IPS-15b (cell line): ENCODE data around the gene KDELR1.

Experiments
- H3K27me3 ChIP-seq: one replicate; pipeline ENCODE4 v1.6.1; 2013; ENCODE audit warnings: low read length; ENCODE audit not compliant: control insufficient read depth, insufficient read depth
- H3K36me3 ChIP-seq: one replicate; pipeline ENCODE4 v1.6.1; 2013; ENCODE audit warnings: low read length; ENCODE audit not compliant: control insufficient read depth, insufficient read depth
- H3K4me1 ChIP-seq: one replicate; pipeline ENCODE4 v1.6.1; 2013; ENCODE audit warnings: mild to moderate bottlenecking, low read length; ENCODE audit not compliant: control insufficient read depth, insufficient read depth
- H3K4me3 ChIP-seq: one replicate; pipeline ENCODE4 v1.5.1; 2013; ENCODE audit warnings: low read depth, low read length
- H3K9ac ChIP-seq: one replicate; pipeline ENCODE4 v1.6.1; 2013; ENCODE audit warnings: low read depth, mild to moderate bottlenecking, low read length
- H3K9me3 ChIP-seq: one replicate; pipeline ENCODE4 v1.6.1; 2013; ENCODE audit warnings: mild to moderate bottlenecking, low read length; ENCODE audit not compliant: control insufficient read depth, insufficient read depth

The KDELR1 gene

GRCh38 chr19:48348737-48349136 lies 42.6 kb downstream of the KDELR1 start:
- no peak overlapping the region for H3K9ac ChIP-seq
- no peaks in the 10 kb centered on the region for H3K4me1 ChIP-seq
- H3K27me3 ChIP-seq = no peaks in the 10 kb centered on the region
- H3K4me3 ChIP-seq = no peak overlapping the region
- H3K36me3 ChIP-seq = no peaks in the 10 kb centered on the region
- H3K9me3 ChIP-seq = no peaks in the 10 kb centered on the region

DNA sequence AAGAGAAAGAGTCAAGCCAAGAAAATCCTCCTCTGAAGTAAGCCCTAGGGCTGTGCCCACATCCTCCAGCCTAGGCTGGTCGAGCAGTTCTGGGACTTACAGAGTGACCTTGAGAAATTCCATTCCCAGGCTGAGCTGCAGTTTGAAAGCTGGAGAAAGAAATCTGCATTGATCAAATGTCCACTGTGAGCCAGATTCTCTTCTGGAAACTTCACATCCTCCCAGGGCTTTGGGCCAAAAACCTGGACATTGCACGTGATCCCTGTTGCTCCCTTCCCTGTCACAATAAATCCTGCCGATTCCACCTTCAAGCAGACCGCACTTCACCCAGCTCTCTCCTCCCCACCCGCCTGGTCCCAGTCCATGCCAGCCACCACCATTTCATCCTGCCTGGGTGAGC lies 43.3 kb downstream of the KDELR1 start:
- Histone ChIP-seq H3K4me3 (no peak overlapping the region), H3K4me1 (no peaks in the 10 kb centered on the region), H3K9ac (no peak overlapping the region), H3K9me3 (no peaks in the 10 kb centered on the region), H3K36me3 (no peaks in the 10 kb centered on the region), H3K27me3 (no peaks in the 10 kb centered on the region)

- Histone ChIP-seq H3K4me3 (no peak overlapping the region), H3K36me3 (no peaks in the 10 kb centered on the region), H3K27me3 (no peaks in the 10 kb centered on the region), H3K9ac (no peak overlapping the region), H3K9me3 (no peaks in the 10 kb centered on the region), H3K4me1 (no peaks in the 10 kb centered on the region)
Measured at GRCh38 chr19:48346191-48346590, 45.2 kb downstream of the KDELR1 start.

DNA sequence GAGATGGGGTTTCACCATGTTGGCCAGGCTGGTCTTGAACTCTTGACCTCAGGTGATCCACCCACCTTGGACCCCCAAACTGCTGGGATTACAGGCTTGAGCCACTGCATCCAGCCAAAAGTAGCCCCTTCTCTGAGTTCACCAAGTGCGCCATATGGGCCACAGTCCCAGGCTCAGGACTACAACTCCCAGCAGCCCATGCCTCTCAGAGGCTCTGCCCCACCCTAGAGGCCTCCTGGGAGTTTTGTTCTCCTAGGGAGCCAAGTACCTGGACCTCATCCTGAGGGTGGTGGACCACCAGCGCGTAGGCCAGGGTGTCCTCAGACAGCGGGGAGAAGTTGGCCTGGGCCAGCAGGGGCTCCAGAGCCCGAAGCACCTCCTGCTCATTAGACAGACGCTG lies 46.5 kb downstream of the KDELR1 start:
- Histone ChIP-seq H3K9me3 (no peaks in the 10 kb centered on the region), H3K9ac (no peak overlapping the region), H3K27me3 (no peaks in the 10 kb centered on the region), H3K4me3 (no peak overlapping the region), H3K4me1 (no peaks in the 10 kb centered on the region), H3K36me3 (no peaks in the 10 kb centered on the region)

- H3K36me3 ChIP-seq = no peaks in the 10 kb centered on the region
- no peak overlapping the region for H3K4me3 ChIP-seq
- no peaks in the 10 kb centered on the region for H3K4me1 ChIP-seq
- H3K9ac ChIP-seq = no peak overlapping the region
- H3K9me3 ChIP-seq = no peaks in the 10 kb centered on the region
- no peaks in the 10 kb centered on the region for H3K27me3 ChIP-seq
Measured at GRCh38 chr19:48342841-48343540, 48.4 kb downstream of the KDELR1 start.

DNA sequence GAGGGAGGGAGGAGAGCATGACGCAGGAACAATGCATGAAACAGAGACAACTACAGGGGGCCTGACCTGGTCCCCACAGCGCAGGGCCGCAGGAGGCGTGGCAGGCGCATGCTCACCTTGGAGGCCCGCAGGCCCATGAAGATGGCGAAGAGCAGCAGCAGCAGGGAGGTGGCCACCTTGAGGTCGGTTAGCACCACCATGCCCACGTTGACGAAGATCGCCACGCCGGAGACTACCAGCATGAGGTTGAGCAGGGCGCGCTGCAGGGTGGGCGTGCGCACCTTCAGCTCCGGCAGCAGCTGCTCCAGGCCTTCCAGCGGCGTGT lies 49.0 kb downstream of the KDELR1 start:
- Histone ChIP-seq H3K9me3 (no peaks in the 10 kb centered on the region), H3K4me3 (no peak overlapping the region), H3K36me3 (no peaks in the 10 kb centered on the region), H3K27me3 (no peaks in the 10 kb centered on the region), H3K4me1 (no peaks in the 10 kb centered on the region), H3K9ac (no peak overlapping the region)

DNA sequence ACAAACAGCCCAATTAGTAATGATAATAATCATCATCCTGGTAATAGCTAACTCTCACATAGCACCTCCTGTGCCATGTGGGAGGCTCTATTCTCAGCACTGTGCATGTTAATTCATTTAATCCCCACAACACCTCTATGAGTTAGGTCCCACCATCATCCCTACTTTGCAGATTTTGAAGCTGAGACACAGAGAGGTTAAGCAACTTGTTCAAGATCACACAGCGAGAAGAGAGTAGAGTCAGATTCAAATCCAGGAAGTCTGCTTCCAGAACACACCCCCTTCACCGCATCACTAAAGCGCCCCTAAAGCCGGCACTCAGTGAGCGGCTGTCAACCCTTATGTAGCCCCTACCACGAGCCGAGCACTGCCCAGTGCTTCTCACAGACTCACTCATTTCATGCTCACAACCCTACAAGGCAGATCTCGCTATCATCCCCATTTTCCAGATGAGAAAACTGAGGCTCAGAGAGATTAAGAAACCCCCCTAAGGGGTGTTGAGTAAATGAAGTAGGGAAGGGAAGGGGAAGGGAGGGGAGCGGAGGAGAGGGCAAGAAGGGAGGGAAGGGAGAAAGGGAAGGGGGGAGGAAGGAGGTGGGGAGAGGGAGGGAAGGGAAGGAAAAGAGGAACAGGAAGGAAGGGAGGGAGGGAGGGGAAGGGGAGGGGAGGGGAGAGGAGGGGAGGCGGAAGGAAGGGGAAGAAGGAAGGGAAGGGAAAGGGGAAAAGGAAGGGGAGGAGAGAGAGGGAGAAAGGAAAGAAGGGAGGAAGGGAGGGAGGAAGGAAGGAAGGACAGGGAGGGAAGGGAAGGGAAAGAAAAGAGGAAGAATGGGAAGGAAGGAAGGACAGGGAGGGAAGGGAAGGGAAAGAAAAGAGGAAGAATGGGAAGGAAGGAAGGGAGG lies 49.6 kb downstream of the KDELR1 start:
- no peak overlapping the region for H3K4me3 ChIP-seq
- no peaks in the 10 kb centered on the region for H3K4me1 ChIP-seq
- H3K9ac ChIP-seq = no peak overlapping the region
- H3K9me3 ChIP-seq = no peaks in the 10 kb centered on the region
- no peaks in the 10 kb centered on the region for H3K27me3 ChIP-seq
- no peaks in the 10 kb centered on the region for H3K36me3 ChIP-seq

DNA sequence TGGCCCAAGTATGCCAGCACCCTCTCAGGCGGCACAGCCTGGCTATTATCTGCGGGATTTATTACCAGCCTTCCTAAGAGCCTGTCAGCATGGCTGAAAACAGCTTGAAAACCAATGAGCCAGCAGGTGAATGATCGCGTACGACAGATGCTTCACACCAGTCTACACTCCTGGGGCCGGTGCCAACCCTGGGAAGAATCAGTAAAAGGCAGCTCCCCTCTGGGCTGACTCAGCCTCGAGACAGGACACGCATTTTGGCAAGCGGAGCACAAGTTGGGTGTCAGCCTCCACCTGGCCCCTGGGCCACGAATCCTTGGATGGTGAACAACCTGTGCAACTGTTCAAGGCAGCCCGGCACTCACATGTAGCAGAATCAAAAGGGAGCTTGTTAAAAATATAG lies 50.4 kb downstream of the KDELR1 start:
- Histone ChIP-seq H3K36me3 (no peaks in the 10 kb centered on the region), H3K27me3 (no peaks in the 10 kb centered on the region), H3K4me1 (no peaks in the 10 kb centered on the region), H3K9ac (no peak overlapping the region), H3K9me3 (no peaks in the 10 kb centered on the region), H3K4me3 (no peak overlapping the region)

GRCh38 chr19:48338802-48339503 lies 52.4 kb downstream of the KDELR1 start:
- no peaks in the 10 kb centered on the region for H3K4me1 ChIP-seq
- H3K9ac ChIP-seq = peak overlapping the region; percentile 12
- no peaks in the 10 kb centered on the region for H3K9me3 ChIP-seq

DNA sequence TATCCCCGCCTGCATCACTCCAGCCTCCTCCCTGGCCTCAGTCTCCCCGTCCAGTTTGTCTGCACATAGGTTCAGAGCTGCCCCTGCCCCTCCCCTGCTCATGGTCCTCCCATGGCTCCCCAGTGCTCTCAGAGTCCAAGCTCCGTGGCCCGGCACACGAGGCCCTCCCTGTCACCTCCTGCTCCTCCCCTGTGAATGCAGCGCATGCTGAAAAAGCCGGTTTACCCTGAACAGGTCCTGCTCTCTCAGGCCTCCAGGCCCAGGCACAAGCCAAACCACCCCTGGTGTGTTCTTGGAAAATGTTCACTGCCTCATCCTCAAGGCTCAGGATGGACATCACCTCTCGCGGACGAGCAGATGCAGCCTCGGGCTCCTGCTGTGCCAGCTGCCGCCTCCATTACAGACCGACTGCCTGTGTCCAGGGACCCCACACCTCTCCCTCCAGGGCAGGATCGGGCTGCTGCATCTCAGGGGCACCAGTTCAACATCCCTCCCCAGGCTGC lies 53.0 kb downstream of the KDELR1 start:
- no peaks in the 10 kb centered on the region for H3K4me1 ChIP-seq
- H3K27me3 ChIP-seq = no peaks in the 10 kb centered on the region
- no peak overlapping the region for H3K4me3 ChIP-seq
- peak overlapping the region; percentile 12 for H3K9ac ChIP-seq
- no peaks in the 10 kb centered on the region for H3K9me3 ChIP-seq
- no peaks in the 10 kb centered on the region for H3K36me3 ChIP-seq

More at GRCh38 chr19:48338802-48339503, 52.4 kb downstream of the KDELR1 start:
- Histone ChIP-seq H3K4me3 (no peak overlapping the region), H3K27me3 (no peaks in the 10 kb centered on the region), H3K36me3 (no peaks in the 10 kb centered on the region)

DNA sequence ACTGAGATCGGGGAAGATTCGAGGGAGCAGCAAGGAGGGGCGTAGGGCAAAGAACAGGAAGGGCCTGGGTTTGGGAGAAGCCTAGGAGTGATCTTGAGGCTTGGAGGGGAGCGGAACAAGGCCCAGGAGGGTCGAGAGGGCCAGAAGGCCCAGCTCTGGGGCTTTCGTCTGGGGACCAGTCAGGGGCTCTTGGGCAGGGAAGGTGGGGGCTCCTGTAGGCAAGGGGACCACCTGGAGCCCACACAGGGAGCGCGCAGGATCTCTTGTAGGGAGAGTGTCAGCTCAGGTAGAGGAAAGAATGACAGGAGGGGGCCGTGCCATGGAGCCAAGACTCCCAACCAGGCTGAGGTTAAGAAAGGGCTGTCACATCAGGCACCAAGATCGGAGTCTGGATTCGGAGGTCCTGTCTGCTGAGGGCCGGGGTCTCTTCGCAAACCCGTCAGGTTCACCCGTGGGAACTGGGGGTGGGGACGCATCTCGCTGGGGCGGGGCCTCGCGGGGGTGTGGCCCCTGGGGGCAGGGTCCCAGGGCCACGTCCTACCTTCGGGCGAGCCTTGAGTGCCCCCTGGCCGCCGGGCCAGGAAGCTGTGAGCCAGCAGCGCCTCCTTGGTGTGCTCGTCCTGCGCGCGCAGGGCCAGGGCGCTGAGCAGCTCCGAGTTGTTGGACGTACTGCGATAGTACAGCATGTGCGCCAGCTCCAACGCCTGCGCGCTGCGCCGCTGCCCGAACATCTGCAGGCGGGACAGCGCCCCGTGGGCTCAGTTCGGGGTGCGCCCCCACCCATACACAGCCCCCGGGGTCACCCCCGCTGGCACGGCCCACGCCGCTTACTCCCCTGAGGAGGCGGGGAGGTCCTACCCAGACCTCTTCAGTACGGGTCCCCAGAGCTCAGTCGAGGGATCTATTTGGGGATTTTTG lies 57.6 kb downstream of the KDELR1 start:
- Histone ChIP-seq H3K4me1 (no peaks in the 10 kb centered on the region), H3K9ac (peak overlapping the region; percentile 19), H3K4me3 (peak overlapping the region; percentile 66), H3K27me3 (no peaks in the 10 kb centered on the region), H3K36me3 (no peaks in the 10 kb centered on the region), H3K9me3 (no peaks in the 10 kb centered on the region)
